Amniotic epithelial cell (primary cell): ENCODE results near the gene DNAJB9.

Source experiments
- DNase-seq: peaks from one replicate; pipeline ENCODE4 v3.0.0-alpha.2; 2010; ENCODE audit warnings: low read depth

DNAJB9 gene

DNA sequence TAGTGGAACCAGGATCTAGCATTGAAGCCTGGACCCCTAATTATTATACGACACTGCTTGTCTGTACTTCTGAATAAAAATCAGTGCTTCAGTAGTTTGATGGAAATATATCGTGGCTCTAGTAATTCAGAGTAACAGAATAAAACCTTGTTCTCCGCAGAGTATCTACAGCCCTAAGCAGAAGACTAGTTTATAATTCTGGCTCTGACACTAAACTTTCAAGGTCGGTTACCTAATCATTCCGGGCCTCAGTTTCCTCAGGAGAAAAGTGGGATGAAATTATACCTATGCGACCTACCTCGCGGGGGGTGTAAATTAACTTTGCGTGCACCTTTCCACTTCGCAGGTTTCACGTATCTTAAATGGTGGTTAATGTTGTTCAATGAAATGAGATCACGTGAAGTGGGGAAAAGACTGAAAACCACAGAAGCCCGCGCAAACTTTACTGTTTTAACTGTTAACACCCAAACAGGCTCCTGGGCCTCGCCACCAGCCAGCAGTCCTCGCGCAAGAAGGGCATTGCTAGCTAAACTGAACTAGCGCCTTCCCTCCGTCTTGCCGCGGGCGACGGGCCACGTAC lies 783 bp upstream of the DNAJB9 start:
- DNase-seq: no peak

DNA sequence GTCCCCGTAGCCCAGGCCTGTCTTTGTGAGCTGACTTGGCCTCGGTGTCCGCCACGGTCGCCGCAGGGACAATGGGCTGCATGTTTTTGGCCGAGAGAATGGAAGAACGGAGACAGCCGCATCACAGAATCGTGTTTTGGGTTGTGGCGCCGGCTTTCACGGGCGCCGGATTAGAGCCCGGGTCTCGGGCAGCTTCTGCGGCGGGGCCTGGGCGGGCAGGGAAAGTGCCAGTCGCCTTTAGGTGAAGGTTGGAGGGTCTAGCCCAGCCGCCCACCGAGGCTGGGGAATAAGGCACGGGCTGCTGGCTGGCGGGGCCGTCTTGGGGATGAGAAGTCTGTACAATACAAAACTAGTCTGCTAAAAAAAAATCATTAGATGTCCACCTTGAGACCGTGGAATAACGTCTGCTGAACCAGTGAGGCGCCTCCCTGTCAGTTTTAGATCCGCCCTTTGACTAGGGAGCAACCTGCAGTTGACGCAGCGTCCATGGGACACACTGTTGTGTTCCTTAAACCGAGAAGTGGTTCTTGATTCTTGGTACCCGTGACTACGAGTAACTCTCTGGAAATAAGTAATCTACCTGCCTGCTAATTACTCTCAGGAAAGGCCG lies 577 bp downstream of the DNAJB9 start:
- DNase-seq: peak; percentile 49

DNA sequence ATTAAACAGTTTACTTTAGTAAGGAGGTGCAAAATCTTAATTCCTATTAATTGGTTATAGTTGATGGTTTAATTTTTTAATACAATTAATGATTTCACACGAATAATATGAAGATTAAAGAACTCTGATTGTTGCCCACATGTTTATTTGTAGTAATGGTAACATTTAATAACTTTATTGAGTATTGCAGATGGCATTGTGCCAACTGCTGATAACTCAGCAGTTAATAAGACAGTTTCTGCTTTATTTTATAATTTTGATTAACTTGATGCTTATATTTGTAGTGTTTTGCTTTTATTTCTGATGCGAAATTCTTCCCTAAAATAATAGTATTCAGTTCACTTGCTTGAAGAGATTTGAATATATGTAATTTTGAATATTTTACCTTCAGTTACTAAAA lies 2.8 kb downstream of the DNAJB9 start:
- no peak for DNase-seq

DNA sequence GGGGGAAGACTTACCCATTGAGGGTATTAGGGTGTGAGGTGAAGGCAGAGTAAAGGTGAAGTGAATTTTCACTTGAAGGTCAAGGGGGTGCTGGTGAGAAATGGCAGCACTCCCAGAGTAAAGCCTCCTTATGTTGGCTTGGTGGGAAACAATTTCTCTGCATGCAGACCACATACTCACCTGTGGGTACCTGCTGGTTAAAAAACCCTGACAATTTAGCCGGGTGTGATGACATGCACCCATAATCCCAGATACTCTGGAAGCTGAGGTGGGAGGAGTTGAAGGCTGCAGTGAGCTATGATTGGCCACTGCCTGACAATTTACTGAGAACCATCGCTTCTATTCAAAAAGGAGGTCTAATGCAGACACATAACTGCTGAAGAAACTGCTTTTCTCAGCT lies 5.5 kb downstream of the DNAJB9 start:
- no peak for DNase-seq

DNA sequence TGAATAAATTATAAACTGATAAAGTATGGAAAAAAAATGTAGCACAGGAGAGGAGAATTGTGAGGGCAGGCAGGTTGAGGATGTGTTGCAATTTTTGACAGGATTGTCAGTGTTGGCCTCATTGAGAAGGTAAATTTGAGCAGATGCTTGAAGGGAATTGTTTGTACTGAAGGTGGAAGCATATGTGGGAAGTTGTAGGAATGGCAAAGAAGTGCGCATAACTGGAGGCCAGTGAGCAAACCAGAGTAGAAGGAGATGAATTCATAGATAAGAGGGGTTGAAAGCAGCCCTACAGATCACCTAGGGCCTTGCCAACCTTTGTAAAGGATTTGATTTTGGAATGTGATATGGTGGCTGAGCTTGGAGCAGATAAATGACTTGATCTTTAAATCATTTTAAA lies 6.4 kb downstream of the DNAJB9 start:
- DNase-seq: no peak

DNA sequence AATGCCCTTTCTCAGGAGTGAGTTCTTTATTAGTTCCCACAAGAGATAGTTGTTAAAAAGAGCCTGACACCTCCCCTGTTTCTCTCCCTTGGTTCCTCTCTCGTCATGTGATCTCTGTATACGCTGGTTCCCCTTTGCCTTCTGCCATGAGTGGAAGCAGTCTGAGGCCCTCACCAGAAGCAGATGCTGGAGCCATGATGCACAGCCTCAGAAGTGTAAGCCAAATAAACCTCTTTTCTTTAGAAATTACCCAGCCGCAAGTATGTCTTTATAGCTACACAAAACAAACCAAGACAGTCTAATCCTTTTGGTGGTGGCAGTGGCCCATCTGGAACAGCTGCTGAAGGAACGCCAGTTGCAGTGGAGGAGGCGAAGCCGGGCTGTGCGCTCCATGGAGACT lies 9.3 kb downstream of the DNAJB9 start:
- DNase-seq: no peak

DNA sequence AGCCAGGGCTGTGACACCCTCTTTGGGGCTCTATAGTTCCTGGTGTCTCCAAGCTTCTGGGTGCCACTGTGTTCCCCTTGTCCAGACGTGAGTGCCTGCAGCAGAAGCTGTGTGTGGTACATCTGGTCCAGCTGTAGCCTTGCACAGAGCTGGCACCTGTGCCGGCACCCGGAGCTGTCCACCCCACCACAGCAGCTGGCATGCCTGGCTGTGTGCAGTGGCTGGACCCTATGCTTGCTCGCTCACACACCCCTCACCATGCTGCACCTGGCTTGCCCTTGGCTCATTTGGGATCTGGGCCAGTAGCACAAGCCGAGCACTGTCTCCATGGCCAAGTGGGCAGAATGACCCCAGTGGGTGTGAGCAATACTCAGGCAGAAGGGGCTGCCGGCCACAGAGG lies 10.6 kb downstream of the DNAJB9 start:
- no peak for DNase-seq

DNA sequence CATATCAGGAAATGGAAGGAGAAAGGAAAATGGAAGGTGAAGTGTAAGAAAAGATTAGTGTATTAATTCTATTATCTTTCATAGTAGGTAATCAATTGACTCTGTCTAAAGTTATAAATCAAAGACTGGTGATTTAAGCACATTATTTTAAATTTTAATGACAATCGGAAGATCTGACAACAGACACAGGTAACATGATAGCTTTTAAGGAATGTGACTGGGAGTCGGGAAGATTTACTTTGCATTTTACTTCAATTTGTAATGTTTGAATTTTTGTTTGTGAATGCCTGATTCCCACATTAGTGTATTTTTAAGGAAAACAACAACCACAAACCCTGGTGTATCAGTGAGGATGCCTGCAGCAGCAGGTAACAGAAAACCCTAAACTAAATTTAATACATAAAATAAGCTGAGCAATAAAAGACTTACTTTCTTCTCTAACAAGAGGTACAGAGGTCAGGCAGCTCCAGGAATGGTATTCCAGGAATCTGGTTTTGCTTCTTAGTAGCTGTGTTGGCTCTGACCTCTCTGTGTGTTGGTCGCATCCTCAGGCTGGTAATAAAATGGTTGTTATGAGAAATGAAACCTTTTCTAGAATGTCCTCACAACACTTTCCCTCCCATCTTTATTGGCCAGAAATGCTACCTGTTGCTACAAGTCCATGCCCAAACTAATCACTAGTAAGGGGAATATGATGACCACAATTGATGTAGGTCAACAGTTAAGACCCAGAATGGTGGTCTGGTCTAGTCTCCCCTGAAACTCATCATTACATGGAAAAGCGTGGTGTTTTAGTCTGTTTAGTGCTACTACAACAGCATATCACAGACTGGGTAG lies 12.2 kb downstream of the DNAJB9 start:
- DNase-seq: peak; percentile 25

DNA sequence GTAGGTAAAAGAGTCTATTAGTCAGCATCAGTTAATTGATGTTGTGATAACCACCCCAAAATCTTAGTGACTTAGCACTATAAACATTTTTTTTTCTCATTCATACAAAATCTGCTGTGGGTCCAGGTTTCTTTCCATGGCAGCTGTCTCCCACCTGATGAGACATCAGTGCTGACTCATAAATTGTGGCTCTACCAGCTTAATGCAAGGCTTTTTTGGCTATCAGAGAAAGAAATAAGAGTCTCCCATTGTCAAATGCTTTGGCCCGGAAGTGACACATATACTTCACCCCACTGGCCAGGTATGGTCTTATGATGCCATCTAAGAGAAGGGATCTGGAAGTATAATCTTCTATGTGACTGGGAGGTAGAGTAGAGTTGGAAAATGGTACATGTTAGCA lies 14.5 kb downstream of the DNAJB9 start:
- DNase-seq: no peak

DNA sequence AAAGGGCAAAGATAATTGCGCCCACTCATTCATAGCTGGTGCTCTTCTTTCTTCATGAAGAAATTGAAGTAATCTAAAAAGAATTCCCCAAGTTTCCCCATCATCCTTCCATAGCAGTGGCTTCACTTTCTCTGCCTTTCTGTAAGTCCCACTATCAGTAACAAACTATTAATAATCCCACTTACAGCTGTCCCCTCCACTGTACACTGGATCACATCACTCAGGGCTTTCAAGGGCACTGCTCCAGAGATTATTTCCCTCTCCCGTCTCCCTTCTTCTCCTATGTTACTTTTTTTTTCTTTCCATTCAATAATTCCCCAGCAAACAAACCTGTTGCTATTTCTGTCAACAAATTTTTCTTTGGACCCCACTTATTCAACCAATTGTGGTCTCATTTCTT lies 16.2 kb downstream of the DNAJB9 start:
- DNase-seq: no peak

DNA sequence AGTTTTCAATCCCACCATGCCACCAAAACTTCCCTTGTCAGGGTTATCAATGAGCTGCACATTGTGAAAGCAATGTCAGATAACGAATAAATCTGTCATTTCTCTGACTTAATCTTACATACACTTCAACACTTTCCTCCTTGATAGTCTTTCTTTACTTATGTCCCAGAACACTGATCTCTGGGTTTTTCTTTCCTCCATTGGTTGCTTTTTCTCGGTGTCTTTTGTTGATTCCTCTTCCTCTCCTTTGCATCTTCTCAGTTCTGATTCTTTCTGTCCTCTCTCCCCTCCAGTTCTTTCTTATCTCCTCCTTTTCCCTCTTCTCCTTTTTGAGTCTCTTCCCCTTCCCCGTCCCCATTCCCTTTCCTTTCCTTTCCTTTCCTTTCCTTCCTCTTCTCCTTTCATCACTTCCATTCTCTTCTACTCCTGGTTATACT lies 16.6 kb downstream of the DNAJB9 start:
- DNase-seq: no peak

DNA sequence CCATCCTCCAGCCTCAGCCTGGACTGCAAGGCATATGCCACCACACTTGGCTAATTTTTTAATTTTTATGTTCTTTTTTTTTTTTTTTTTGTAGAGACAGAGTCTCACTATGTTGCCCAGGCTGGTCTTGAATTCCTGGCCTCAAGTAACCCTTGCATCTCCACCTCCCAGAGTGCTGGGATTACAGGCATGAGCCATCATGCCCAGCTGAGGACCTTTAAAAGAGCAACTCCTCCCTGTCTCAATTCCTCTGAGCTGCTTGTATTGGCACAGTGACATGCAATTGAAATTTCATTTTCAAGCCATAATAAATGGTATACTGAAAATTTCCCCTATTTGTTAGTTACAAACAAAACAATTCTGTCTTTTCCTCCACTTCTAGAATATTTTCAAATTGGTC lies 19.5 kb downstream of the DNAJB9 start:
- no peak for DNase-seq

DNA sequence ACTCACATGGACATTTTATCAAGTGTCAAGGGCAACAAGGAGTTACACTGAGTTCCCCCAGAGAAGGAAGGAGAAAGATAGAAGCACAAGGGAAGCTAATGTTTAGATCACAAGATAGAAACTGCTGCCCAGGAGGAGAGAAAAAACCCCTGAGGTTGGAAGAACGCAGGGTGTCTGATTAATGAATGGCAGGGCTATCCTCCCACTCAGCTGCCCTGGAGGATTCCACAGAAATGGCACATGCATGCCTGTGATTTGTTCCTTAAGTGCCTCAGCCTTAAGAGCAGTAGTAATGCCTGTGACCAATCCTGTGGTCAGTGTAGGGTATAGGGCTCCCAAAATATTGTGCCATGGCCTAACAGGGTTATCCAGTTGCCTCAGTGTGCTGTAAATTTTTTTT lies 20.2 kb downstream of the DNAJB9 start:
- peak; percentile 43 for DNase-seq

DNA sequence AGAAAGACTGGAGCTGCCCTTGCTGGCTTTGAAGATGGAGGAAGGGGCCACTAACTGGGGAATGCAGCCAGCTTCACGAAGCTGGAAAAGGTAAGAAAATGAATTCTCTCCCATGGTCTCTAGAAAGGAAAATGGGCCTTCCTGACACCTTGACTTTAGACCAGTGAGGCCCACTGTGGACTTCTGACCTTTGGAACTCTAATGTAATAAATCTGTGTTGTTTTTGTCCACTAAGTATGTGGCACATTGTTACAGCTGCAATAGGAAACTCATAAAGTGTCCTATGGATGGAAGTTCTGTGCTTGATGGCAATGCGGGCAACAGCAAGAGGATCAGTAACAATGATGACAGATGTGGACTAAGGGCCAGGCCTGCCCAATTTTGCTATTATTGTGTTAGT lies 20.9 kb downstream of the DNAJB9 start:
- no peak for DNase-seq

DNA sequence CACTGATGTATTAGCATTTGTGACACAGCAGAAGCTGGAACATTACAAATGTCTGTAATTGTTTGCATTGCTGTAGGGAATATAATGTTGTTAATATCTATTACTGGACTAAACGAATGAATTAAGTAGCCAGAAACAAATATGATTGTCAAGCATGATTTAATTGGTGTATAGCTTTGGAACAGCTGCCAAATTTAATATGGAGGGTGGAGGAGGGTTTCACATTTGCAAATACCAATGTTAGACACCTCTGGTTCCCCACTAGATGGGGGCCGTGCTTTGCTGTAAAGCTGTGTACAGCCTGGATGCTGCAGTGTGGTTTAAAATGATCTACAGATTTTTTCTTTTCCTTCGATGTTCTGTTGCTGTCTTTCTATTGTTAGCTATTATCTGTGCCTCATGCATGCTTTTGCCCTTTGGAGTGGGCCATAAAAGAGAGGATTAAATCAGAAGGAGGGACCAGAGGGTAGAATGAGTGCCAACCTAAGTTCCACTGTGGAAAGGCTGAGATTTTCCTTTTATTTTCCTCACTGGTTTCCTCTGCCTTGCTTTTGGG lies 23.1 kb downstream of the DNAJB9 start:
- DNase-seq: peak; percentile 9

DNA sequence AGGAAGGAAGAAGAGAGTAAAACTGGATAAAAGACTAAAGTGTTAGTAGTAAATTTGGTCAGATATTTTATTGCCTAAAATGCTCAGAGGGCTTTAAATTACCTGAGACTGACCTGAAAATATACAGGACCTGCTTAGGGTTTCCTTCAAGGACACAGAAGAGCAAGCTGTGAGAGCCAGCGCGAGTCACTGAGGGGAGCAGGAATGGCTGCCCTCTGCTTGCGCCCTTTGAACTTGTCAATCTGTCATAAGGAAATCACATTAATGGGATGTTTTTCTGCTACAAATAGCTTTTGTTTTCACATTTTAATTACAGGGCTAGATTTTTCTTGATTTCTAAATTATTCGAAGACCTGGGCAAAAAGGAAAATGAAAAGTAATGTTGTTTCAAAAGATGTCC lies 26.9 kb downstream of the DNAJB9 start:
- DNase-seq: no peak

DNA sequence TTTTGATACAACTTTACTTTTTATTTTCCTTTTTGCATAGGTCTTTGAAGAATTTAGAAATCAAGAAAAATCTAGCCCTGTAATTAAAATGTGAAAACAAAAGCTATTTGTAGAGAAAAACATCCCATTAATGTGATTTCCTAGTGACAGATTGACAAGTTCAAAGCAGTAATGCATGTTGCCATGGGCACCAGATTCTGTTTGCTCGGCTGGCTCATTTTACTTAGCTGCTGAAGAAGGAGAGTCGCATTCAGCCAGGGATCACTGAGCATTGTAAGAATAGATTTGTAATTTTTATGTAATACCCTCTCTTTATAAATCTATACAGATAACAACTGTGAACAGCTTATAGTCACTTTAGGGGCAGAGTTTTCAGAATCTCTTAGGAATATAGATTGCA lies 28.5 kb downstream of the DNAJB9 start:
- DNase-seq: no peak

DNA sequence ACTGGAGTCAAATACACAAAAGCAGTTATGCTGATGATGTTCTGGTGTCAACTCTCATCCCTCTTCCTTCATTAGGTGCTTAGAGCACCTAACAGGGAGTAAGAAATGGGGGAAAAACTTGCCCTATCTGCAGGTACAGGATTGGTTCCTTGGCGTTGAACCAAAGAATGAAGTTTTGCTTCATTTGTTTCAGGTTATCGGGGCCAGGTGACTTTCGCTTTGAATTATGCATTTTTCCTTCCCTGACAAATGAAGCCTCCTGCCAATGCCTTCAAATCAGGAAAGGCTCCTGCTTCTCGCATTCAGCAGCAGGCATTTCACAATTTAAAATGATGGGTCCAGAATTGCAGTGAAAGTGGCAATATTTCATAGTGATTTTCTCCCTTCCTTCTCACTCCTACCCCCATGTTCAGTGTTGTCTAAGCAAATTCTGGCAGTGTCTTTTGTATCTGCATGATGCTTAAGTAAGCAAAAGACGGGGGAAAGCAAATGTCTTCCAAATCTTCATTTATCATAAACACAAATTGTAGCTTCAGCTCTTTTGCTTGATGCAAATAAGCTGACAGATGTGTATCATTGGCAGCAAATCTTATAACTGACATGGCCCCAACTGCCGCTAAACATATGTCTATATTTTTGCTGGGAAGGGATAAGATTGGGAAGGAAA lies 29.4 kb downstream of the DNAJB9 start:
- no peak for DNase-seq

DNA sequence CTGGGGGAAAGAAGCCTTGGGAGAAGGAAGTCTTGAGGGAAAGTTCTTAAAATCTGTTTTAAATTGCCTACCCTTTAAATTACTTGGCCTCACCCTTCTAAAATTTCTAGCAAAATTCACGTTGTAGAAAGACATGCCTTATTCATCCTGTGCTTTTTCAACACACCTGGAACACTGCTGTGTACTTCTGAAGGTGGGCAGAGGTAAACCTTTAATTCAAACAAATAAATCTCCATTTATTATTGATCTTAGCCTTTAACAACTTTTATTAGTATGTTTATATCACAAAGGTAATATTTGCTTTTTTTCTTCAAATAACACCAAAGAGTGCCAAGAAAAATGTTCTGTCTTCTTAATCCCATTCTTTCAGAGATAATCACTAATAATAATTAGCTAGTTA lies 30.7 kb downstream of the DNAJB9 start:
- DNase-seq: no peak

DNA sequence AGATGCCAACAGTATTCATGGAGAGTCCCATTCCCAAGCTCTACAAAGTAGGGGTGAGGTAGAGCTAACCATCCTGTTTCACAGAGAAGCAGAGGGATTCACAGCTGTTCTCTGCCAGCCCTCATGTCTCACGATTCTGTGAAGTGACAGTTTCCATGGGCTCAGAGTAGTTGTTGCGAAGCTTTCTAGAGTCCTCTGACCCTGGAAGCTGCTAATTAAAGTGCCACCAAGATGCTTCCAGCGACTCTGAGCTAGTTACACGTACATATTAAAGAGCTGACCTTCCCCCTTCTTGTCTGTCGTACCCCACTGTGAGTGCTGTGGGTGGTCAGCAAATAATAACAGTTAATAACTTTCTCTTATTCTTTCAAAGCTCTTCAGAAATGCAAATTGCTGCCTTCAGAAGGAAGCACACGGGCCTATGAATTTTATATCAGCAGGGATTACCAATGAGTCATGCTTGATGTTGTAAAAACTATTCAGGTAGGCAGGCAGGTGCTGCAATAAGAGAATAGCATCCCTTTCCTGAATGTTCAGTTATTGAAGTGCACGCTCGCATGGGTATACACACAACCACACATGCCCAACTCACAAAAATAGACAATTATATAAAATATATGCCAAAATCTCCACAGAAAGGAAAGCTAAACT lies 34.1 kb downstream of the DNAJB9 start:
- no peak for DNase-seq

DNA sequence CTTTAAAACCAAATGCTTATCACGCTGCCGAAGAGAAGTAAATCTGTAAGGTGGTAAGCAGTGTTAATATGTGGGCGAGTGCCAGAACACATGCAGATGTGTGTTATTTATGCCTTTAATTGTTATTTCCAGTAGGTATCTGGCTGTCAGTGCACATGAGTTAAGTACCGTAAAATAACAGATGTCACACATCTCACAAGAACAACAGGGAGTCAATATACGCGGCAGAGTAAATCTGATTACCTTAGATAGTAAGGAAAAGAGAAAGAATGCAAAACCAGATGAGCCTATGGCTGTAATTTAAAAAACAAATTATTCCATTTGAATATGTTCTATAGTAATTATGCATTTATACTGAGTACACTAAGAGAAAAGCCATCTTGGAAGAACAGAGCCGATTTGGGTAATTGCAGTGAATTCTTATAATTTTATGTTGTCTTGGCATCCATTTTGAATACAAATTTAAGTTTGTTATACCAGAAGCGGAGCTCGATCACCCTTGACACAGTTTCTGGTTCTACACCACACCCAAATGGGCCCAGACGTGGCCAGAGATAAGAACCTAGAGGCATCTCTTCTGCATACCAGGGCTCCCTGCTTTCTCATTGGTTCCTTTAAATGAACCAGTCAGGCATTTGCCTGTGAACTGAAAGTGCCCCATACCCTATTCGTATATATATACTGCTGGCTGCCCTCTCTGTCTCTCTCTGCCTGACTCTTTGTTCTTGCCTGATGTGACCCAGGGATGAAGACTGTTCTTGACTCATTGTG lies 34.8 kb downstream of the DNAJB9 start:
- DNase-seq: no peak
